ENCODE data around the gene CNN2.

DNA sequence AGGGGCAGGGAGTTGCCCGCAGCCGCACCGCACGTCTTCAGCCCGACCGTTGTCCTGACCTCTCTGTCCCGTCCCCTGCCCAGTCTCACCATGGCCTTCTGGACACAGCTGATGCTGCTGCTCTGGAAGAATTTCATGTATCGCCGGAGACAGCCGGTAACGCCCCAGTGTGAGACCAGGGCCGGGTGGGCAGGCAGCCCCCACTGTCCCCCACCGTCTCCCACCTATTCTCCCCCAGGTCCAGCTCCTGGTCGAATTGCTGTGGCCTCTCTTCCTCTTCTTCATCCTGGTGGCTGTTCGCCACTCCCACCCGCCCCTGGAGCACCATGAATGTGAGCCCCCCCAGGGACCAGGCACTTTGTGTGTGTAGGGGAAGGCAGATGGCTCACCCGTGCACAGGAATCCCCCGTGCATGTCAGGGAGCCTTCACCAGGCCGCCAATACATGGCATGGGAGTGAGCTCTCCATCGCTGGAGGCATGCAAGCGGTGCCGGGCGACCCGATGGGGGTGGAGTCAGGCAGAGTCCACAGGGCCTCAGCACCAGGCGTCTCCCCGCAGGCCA, 14.9 kb downstream of the CNN2 start:
- TF ChIP-seq, protein P1, sequence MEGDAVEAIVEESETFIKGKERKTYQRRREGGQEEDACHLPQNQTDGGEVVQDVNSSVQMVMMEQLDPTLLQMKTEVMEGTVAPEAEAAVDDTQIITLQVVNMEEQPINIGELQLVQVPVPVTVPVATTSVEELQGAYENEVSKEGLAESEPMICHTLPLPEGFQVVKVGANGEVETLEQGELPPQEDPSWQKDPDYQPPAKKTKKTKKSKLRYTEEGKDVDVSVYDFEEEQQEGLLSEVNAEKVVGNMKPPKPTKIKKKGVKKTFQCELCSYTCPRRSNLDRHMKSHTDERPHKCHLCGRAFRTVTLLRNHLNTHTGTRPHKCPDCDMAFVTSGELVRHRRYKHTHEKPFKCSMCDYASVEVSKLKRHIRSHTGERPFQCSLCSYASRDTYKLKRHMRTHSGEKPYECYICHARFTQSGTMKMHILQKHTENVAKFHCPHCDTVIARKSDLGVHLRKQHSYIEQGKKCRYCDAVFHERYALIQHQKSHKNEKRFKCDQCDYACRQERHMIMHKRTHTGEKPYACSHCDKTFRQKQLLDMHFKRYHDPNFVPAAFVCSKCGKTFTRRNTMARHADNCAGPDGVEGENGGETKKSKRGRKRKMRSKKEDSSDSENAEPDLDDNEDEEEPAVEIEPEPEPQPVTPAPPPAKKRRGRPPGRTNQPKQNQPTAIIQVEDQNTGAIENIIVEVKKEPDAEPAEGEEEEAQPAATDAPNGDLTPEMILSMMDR (IDR thresholded peaks at IDR 0.05) = no peak
- no peak for TF ChIP-seq POLR2A (IDR thresholded peaks at IDR 0.05)
- no peak for TF ChIP-seq EP300 (IDR thresholded peaks at IDR 0.05)

Measured in ovary (tissue), 3 donors.